NCI-H510A treated with DMSO at 0.1 percent for 48 hours (cell line): ENCODE measurements around the gene RUVBL2.

Experiments used
- DNase-seq: peaks from one replicate; lab custom pipeline; 2025; lab: John Stamatoyannopoulos, UW

Gene RUVBL2

DNA sequence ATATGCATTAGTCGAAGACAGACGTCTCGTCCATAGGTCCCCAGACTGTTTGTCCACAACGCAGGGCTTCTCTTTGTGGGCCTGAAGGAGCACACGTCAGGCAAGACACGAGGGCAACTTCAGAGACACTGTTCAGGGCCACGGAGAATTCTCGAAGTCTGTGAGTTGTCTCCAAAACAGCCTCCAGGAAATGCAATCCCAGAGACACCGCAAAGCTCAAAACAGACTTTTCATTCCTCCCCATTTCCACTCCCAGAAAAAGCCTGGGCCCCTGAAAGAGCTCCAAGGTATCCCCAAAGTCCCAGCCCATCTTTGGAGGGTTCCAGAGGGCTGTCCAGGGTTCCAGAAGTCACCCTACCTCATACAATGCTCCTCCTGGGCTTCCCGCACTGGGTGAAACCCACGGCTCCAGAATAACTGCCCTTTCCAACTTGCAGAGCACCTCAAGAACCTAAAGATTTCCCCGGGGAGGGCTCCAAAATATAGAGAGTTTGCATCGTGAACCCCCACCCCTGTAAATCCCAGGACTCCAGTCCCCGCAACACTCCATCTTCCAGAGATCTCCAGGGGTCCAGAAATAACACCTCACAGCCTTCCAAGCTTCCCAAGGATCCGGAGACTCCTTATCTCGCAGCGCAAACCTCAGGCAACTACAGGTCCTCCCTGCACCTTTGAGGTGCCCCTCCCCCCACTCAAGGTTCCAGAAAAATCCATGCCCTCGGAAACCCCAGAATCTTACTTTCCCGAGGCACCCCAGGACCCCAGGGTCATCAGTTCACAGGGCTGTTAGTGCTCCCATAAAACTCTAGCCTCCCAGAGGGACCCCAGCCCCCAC, 29.3 kb upstream of the RUVBL2 start:
- no peak for DNase-seq

DNA sequence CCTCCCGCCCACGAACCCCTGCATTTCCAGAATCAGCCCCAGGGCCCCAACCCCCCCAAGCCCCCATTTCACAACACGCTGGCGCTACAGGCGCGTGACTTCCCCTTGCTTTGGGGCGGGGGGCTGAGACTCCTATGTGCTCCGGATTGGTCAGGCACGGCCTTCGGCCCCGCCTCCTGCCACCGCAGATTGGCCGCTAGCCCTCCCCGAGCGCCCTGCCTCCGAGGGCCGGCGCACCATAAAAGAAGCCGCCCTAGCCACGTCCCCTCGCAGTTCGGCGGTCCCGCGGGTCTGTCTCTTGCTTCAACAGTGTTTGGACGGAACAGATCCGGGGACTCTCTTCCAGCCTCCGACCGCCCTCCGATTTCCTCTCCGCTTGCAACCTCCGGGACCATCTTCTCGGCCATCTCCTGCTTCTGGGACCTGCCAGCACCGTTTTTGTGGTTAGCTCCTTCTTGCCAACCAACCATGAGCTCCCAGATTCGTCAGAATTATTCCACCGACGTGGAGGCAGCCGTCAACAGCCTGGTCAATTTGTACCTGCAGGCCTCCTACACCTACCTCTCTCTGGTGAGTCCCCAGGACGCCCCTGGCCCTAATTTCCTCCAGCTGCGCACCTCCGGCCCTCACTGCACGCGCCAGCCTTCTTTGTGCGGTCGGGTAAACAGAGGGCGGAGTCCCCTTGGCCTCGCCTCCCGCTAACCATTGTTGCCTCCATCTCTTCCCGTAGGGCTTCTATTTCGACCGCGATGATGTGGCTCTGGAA, 28.5 kb upstream of the RUVBL2 start, which contains the start of gene FTL:
TSS of gene FTL (plus strand) at position 270 of the 766 bp plus-strand sequence. CDS start at position 469, 199 bp downstream.
- peak; percentile 87 for DNase-seq

DNA sequence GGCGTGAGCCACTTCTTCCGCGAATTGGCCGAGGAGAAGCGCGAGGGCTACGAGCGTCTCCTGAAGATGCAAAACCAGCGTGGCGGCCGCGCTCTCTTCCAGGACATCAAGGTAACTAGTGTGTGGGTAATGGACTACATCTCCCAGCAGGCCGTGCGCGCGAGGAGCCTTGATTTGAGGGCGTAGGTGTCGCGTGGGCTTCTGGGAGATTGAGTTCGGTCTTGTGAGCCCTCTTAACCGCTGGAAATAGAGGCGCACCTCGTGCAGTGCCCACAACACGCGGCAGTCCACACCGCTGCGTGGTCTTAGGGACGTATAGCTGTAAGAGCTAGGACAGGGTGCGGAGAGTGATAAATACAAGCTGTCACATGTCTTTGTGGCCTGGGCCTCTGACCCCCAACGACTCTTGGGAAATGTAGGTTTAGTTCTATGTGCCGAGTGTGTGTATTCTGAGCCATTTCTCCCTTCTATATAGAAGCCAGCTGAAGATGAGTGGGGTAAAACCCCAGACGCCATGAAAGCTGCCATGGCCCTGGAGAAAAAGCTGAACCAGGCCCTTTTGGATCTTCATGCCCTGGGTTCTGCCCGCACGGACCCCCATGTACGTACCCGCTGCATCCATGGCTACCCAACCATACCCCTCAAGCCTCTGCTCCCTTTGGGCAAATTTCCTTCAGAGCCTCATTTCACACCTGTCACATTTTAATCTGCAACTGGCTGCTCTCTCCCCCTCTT, 27.7 kb upstream of the RUVBL2 start:
- peak; percentile 75 for DNase-seq

DNA sequence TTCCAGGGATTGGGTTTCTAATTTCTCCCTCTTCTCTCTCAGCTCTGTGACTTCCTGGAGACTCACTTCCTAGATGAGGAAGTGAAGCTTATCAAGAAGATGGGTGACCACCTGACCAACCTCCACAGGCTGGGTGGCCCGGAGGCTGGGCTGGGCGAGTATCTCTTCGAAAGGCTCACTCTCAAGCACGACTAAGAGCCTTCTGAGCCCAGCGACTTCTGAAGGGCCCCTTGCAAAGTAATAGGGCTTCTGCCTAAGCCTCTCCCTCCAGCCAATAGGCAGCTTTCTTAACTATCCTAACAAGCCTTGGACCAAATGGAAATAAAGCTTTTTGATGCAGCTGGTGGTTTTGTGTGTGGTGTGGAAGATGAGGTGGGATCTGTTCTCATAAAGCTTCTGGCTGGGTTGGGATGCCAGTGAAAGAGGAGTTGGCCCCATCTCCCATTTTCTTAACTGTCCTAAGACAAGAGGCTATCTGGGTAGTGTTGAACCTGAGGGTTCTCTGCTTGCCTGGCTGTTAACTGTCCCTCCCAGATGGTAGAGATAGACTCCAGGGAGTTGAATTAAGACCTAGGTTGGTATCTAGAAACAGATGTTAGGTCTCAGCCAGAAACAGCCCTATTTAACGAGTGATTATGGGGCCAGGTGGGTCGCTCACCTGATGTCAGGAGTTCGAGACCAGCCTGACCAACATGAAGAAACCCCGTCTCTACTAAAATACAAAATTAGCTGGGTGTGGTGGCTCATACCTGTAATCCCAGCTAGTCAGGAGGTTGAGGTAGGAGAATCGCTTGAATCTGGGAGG, 26.9 kb upstream of the RUVBL2 start:
- DNase-seq: no peak

DNA sequence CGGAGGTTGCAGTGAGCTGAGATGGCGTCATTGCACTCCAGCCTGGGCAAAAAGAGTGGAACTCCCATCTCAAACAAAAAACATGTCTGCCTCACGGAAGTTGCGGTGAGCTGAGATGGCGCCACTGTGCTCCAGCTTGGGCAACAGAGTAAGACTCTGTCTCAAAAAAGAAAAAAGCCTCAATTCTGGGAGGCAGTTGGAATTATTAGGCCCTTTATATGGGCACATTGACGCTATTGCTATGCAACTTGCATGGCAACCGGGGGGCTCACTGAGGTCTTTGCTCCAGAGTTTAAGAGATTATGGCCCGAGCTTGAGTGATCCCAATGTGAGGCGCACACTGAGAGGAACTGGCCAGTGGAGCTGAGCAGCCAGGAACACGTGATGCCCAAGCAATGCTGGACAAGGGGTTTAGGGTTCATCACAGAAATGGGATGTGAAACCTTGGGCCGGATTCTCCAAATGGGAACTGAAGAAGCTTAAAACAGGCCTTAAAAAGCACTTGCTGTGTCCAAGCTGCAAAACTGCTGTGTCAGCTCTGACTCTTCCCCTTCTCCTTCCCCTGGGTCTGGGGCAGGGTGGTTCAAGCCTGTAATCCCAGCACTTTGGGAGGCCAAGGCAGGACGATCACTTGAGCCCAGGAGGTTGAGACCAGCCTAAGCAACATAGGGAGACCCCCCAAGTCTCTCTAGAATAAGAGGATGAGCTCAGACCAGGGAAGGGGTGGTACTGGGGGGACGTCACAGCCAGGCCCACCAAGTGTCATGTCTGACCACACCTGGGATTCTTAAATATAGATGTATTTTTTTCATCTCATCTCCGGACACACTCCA, 26.1 kb upstream of the RUVBL2 start:
- no peak for DNase-seq

DNA sequence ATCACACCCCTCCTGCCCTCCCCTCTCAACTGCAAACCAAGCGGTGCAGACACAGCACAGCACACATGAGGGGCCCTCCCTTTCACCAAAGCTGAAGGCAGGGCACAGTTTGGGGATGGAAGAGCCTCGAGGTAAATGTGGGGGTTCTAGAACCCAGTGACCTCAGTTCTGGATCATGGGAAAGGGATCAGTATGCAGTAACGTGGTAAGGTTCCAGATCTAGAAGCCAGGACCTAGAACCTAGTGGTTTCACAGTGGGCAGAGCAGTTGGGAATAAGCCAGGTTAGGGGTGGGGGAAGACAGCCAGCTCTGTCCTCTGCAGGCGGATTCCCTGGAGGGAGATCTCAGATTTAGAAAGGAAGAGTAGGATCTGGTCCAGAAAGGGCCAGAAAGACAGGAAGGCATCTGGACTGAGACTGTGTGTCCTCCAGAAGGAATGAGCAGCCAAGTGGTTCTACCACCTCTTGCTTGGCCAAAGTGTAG, 25.5 kb upstream of the RUVBL2 start:
- no peak for DNase-seq

DNA sequence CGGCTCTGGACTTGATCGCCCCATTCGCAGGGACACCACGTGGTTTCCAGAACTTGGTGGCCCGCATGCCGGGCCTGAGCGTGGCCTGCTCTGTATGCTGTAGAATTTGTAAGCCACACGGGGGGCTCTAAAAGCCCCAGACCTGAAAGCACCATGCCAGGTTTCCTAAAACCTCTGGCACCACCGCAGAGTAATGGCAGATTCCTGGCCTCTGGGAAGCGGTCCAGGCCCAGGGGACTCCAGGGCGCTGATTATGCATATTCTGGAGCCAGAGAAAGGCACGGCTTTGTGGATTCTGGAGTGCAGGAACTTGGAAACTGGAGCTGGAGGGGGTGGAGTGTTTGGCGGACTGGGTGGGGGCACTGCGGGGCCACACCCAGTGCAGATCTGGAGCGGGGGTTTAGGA, 24.9 kb upstream of the RUVBL2 start:
- no peak for DNase-seq

DNA sequence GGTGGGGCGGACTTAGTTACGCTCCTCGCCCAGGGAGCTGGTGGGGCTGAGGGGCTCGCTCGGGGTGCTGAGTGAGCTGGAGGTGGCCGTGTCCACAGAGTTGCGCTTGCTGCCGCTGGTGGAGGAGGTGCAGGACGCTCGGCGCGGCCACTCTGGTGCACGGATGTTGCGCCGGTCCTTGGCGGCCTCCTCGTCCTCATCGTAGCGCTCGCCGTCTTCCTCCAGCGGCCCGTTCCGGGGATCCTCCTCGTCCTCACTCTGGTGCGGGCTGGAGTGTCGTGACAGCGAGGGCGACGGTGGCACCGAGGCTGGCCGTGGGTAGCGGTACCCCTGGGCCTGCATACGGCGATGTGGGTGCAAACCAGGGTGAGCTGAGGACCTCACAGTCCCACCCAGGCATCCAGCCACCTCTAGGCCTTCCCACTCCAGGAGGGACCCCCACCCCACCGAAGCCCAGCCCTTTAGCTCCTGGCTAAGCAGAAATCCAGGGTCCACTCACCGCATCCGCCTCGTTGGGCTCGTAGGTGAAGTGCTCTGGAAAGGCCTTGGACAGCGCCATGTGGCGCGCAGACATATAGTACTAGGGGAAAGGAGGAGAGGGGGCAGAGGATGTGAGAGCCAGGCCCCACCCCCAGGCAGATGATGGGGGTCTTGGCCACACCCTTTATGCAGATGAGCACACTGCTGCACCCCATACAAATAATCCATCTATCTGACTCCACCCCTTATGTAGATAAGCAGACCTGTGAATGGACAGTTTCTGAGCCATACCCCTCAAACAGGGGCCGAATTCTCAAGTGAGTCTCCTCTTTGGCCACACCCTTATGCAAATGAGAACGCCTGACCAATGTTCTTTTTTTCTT, 24.2 kb upstream of the RUVBL2 start:
- DNase-seq: no peak

DNA sequence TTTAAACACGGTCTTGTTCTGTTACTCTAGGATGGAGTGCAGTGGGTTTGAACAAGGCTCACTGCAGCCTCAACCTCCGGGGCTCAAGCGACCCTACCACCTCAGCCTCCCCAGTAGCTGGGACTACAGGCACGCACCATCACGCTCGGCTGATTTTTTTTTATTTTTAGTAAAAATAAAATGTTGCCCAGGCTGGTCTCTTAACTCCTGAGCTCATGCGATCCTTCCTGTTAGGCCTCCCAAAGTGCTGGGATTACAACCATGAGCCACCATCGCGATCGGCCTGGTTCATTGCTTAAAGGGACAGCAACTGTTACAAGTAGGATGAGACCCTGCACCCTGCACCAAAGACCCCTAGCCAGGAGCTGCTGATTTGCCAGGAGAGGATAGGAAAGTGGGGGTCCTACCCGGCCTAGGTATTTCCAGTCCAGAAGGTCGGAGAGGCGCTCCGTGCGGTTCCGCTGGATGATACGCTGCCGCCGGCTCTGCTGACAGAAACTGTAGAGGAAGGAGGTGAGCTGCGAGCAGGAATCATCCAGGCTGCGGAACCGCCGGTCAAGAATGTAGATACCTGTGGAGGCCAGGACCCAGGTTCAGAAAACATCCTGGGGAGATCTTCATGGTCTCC, 23.4 kb upstream of the RUVBL2 start:
- DNase-seq: no peak

DNA sequence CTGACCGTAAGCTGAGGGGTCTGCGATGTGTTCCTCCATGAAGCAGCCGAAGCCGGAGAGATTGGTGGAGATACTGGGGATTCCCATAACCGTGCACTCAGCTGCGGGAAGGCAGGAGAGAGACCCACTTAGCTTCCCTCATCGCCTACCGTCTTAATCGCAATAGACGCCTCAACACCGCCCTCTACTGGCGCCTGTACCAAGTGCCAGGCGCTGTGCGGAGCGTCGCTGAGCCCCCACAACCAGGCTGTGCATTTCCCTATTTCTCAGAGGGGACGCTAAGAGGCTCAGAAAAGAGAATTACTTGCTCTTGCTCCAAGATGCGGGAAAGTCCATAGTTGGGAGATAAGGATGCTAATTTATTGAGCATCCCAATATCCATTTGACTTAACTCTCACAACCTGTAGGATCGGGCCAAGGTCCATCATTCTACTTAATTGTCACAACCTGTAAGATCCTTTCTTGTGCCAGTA, 22.7 kb upstream of the RUVBL2 start:
- DNase-seq: peak; percentile 69

DNA sequence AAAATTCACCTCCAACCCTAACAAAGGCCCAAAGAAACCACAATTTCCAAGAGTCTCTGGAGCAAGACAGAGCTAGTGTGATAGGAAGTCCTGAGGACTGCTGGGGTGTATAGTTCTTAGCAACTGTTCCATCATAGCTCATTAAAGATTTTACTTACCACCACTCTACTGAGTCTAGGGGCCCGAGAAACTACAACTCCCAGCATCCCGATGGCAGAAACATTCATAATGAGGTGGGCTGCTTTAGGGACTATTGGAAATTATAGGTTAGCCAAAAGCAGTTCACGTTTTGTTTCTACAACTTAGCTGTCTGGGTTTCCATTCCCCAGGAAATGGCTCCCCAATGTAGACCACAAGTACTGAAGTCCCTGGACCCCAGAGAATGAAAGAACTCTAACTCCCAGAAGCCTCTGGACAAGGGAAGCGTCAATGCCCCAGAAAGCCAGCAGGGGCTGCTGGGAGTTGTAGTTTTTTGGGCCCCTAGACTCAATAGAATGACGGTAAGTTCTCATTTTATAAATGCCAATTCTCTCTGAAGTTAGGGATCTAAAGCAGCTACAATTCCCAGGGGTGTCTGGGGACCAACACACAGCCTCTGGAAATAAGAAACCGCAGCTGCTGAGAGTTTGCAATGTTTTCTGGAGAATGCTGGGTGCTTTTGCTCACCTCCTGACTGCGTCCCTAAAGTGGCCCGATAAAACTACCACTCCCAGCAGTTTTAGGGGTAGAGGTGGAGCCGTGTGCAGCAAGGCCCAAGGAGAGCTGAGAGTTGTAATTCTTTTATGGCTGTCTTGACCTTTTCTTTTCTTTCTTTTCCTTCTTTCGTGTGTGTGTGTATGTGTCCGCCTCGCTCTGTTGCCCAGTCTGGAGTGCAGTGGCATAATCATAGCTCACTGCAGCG, 17.5 kb upstream of the RUVBL2 start:
- no peak for DNase-seq

DNA sequence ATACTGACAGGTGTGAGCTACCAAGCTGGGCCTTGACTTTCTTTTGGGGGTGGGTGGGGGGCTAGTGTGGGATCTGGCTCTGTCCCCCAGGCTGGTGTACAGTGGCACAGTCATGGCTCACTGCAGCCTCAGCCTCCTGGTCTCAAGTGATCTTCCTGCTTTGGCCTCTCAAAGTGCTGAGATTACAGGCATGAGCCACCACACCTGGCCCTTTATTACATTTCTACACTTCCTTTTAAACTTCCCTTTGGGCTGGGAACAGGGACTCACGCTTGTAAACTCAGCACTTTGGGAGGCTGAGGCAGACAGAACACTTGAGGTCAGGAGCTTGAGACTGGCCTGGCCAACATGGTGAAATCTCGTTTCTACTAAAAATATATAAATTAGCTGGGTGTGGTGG, 16.6 kb upstream of the RUVBL2 start:
- no peak for DNase-seq

DNA sequence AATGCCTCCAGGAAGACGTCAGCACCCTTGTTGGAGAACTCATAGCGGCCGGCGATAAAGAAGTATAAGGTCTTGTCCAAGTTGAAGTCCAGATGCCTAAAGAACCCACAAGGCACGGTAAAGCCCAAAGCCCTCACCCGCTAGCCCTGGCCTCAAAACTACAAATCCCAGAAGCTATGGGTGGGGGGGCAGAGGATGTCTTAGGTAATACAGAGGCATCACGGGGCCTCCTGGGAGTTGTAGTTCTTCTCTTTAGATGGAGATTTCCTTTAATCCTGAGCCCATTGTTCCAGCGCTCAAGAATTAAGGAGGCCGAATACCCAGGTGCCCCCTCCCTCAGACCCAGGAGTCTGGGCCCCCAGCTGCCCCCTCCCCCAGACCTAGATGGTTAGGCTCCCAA, 11.4 kb upstream of the RUVBL2 start:
- no peak for DNase-seq

DNA sequence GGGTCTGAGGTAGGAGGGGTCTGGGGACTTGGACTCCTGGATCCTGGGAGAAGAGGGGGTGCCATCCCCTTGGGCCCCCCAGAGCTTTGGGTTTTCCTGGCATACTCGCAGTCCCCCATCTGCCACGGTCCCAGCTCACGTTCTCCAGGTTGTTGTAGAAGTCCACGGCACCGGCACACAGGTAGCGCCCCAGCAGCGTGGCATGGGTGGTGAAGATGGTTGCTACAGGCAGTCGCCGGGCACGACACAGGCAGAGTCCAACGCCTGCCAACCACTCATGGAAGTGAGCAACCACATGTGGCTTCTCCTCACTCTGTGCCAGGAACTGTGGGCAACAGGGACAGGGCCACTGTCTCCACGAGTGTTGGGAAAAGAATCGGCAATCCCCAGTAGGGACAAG, 8.0 kb upstream of the RUVBL2 start:
- no peak for DNase-seq

DNA sequence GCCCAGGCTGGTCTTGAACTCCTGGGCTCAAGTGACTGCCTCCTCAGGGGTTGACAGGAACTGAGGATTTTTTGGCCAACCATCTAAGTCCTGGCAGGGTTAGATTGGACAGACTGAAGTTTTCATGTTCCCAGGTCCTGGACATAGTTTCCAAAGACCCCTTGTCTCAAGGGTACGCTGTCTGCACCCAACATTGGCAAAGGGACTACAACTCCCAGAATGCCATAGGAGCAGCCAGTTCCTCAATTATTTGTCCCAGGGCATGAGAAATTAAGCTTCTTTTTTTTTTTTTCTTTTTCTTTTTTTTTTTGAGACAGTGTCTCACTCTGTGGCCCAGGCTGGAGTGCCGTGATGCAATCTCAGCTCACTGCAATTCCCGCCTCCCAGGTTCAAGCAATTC, 7.5 kb upstream of the RUVBL2 start:
- DNase-seq: no peak

DNA sequence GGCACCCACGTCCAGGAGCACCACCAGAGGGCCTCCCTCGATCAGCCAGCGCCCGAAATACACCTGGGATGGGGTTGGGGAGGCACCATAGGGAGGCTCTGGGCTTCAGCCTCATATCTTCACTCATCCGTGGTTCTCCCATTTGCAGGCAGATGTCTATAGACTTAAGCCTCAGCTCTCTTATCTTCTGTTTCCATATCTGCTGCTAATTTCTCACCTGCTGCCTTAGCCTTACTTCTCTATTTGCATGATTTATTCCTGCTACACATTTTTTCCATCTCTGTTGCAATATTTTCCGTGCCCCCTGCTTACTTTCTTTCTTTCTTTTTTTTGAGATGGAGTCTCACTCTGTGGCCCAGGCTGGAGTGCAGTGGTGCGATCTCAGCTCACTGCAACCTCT, 6.4 kb upstream of the RUVBL2 start:
- DNase-seq: no peak

DNA sequence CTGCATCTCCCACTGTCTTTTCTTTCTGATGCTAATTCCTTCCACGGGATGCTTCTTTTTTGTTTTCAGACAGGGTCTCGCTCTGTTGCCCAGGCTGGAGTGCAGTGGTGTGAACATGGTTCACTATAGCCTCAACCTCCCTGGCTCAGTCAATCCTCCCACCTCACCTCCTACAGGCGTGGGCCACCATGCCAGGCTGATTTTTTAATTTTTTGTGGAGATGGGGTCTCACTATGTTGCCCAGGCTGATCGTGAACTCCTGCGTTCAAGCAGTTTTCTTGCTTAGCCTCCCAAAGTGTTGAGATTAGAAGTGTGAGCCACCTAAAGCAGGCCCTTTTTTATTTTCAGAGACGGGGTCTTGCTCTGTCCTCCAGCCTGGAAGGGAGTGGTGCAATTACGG, 5.4 kb upstream of the RUVBL2 start:
- no peak for DNase-seq

DNA sequence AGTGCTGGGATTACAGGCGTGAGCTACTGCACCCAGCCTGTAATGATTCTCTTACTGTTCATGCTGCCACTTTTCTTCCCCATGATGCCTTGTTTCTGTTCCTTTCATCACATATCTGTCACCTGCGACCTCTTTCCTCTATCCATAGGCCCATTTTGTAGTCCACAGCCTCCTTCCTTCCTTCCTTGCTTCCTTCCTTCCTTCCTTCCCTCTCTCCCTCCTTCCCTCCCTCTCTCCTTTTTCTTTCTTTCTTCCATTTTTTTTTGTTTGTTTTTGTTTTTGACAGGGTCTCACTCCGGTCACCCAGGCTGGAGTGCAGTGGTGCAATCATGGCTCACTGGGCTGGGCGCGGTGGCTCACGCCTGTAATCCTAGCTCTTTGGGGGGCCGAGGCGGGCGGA, 4.8 kb upstream of the RUVBL2 start:
- DNase-seq: no peak
